Measurements from ENCODE around the gene TXK. TPM values are rescaled to one million over a fixed set of nuclear protein-coding genes. Genes with fewer than 3 reads are reported as not detected.

The TXK gene
- total RNA-seq, 2 donors from 2014 or later = 0.35 to 0.44 TPM

GRCh38 chr4:48127682-48128404 lies 6.2 kb downstream of the TXK start:
- DNase-seq (ENCODE audit: low spot score) = peak; percentile 65

GRCh38 chr4:48127231-48127630 lies 6.8 kb downstream of the TXK start:
- H3K27me3 ChIP-seq = no peaks in the 10 kb centered on the region
- DNase-seq (ENCODE audit: low spot score) = no peak
- H3K4me1 ChIP-seq = peaks cover 0 to 42% of the 10 kb centered on the region in 2 donors
- H3K36me3 ChIP-seq = no peaks in the 10 kb centered on the region
- no peaks in the 10 kb centered on the region for H3K9me3 ChIP-seq
- peak overlapping the region in 1 of 2 donors; percentile 68 for H3K27ac ChIP-seq
- TF ChIP-seq CTCF (IDR thresholded peaks at IDR 0.05) = no peak
- no peak overlapping the region for H3K4me3 ChIP-seq

More at GRCh38 chr4:48127682-48128404, 6.2 kb downstream of the TXK start:
- no peaks in the 10 kb centered on the region for H3K27me3 ChIP-seq
- H3K4me3 ChIP-seq = peak overlapping the region in 1 of 2 donors; percentile 13
- no peaks in the 10 kb centered on the region for H3K9me3 ChIP-seq
- TF ChIP-seq CTCF (IDR thresholded peaks at IDR 0.05) = peak; percentile 56 to 66
- no peaks in the 10 kb centered on the region for H3K36me3 ChIP-seq
- H3K27ac ChIP-seq = peak overlapping the region in 1 of 2 donors; percentile 68
- H3K4me1 ChIP-seq = peaks cover 0 to 42% of the 10 kb centered on the region in 2 donors

GRCh38 chr4:48126621-48127020 lies 7.4 kb downstream of the TXK start:
- H3K36me3 ChIP-seq = no peaks in the 10 kb centered on the region
- no peaks in the 10 kb centered on the region for H3K9me3 ChIP-seq
- TF ChIP-seq CTCF (IDR thresholded peaks at IDR 0.05) = no peak
- no peak for DNase-seq (ENCODE audit: low spot score)
- no peaks in the 10 kb centered on the region for H3K27me3 ChIP-seq
- H3K27ac ChIP-seq = no peak overlapping the region
- no peak overlapping the region for H3K4me3 ChIP-seq
- peaks cover 0 to 42% of the 10 kb centered on the region in 2 donors for H3K4me1 ChIP-seq

- TF ChIP-seq CTCF (IDR thresholded peaks at IDR 0.05) = no peak
- H3K36me3 ChIP-seq = no peaks in the 10 kb centered on the region
- H3K4me1 ChIP-seq = peaks cover 0 to 28% of the 10 kb centered on the region in 2 donors
- DNase-seq (ENCODE audit: low spot score) = no peak
- H3K4me3 ChIP-seq = no peak overlapping the region
- no peak overlapping the region for H3K27ac ChIP-seq
- no peaks in the 10 kb centered on the region for H3K9me3 ChIP-seq
- no peaks in the 10 kb centered on the region for H3K27me3 ChIP-seq
These were observed 9.2 kb downstream of the TXK start for GRCh38 chr4:48124870-48125269.

- no peak for TF ChIP-seq CTCF (IDR thresholded peaks at IDR 0.05)
- Histone ChIP-seq H3K27me3 (no peaks in the 10 kb centered on the region), H3K27ac (no peak overlapping the region), H3K9me3 (no peaks in the 10 kb centered on the region), H3K36me3 (no peaks in the 10 kb centered on the region), H3K4me3 (no peak overlapping the region), H3K4me1 (peaks cover 0 to 9% of the 10 kb centered on the region in 2 donors)
- DNase-seq (ENCODE audit: low spot score) = no peak
These were observed 11.3 kb downstream of the TXK start for GRCh38 chr4:48122756-48123155.

GRCh38 chr4:48121180-48121579 lies 12.9 kb downstream of the TXK start:
- no peaks in the 10 kb centered on the region for H3K9me3 ChIP-seq
- no peaks in the 10 kb centered on the region for H3K36me3 ChIP-seq
- H3K27ac ChIP-seq = no peak overlapping the region
- no peaks in the 10 kb centered on the region for H3K27me3 ChIP-seq
- H3K4me3 ChIP-seq = no peak overlapping the region
- no peak for DNase-seq (ENCODE audit: low spot score)
- H3K4me1 ChIP-seq = no peaks in the 10 kb centered on the region
- no peak for TF ChIP-seq CTCF (IDR thresholded peaks at IDR 0.05)

Data from right atrium auricular region (tissue), 2 donors.